K562 (cell line): ENCODE data around the gene TLE3.

Experiments
- CTCF ChIP-seq, 3 experiments: IDR thresholded peaks in 2 of 3; conservative IDR thresholded peaks in 1 of 3; 2 replicates each; pipeline ENCODE4 v1.5.1; 2011 to 2012; ENCODE audit warnings: low read length in 3 of 3, mild to moderate bottlenecking in 3 of 3, control low read depth in 2 of 3, improper control_type of control experiment in 1 of 3, inconsistent platforms in 1 of 3, low read depth in 1 of 3, mixed read lengths in 1 of 3, moderate library complexity in 1 of 3; ENCODE audit not compliant: insufficient read depth in 2 of 3
- FIP1L1 ChIP-seq: fragments of 200-400 bp; formaldehyde crosslinking; IDR thresholded peaks from 2 replicates; pipeline ENCODE4 v1.6.1; 2018; ENCODE audit warnings: mild to moderate bottlenecking, low read depth, low read length; ENCODE audit not compliant: poor library complexity, severe bottlenecking
- FOSL1 ChIP-seq: fragments of 200-800 bp; sonication (Bioruptor generic); conservative IDR thresholded peaks from 2 replicates; pipeline ENCODE4 v1.6.1; 2016; ENCODE audit warnings: missing genetic modification characterization, missing compliant biosample characterization
- HES1 ChIP-seq: fragments of 450-650 bp; IDR thresholded peaks from 2 replicates; pipeline ENCODE4 v1.6.1; 2016; ENCODE audit warnings: low read depth, mild to moderate bottlenecking, moderate library complexity
- NR0B1 ChIP-seq: fragments of 450-650 bp; IDR thresholded peaks from one replicate; pipeline ENCODE4 v1.6.1; 2018; ENCODE audit warnings: mild to moderate bottlenecking, moderate library complexity; ENCODE audit not compliant: partially characterized antibody
- TCFL5 ChIP-seq: fragments of 250-450 bp; sonication (Bioruptor Pico); conservative IDR thresholded peaks from 2 replicates; pipeline ENCODE4 v1.6.1; 2021; ENCODE audit warnings: mild to moderate bottlenecking, moderate library complexity, matching md5 sums
- ZBTB11 ChIP-seq, 3 experiments: fragments of 200-800 bp in 1 of 3; fragments of 250-450 bp in 1 of 3; fragments of 450-650 bp in 1 of 3; sonication (Bioruptor Pico) in 1 of 3; sonication (Bioruptor generic) in 1 of 3; formaldehyde crosslinking in 1 of 3; IDR thresholded peaks; 2 replicates each; pipeline versions ENCODE4 v1.6.1 to v1.8.0; 2016 to 2022; ENCODE audit warnings: mild to moderate bottlenecking in 2 of 3, missing genetic modification characterization in 2 of 3, missing compliant biosample characterization in 1 of 3, moderate library complexity in 1 of 3
- ZNF589 ChIP-seq: fragments of 200-800 bp; sonication (Bioruptor generic); IDR thresholded peaks from 2 replicates; pipeline ENCODE4 v1.6.1; 2016; ENCODE audit warnings: low read depth, missing genetic modification characterization, missing compliant biosample characterization

DNA sequence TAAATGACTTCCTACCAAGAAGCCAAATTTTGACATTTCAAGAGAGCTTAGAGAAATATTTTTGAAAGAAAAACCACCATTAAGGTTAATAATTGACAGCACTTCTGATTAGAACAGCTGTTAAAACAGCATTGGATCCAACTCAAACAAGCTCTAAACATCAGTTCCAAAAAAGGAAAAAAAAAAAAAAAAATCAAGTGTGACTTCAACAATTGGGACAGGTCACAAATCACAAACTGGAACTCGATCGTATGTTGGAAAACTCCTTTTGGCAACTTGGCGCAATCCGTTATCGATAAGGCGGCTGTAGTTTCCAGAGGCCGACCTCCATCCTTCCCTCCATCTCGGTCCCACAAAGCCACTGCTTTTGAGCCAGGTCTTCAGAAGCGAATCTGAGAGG, 17.8 kb downstream of the TLE3 start:
- TF ChIP-seq CTCF (IDR thresholded peaks at IDR 0.05 in 2 of 3, conservative IDR thresholded peaks at IDR 0.05 in 1 of 3; ENCODE audit: insufficient read depth in 2 of 3, low read depth in 1 of 3, low read length in 3 of 3) (no peak), ZNF589 (CRISPR knock-in tag) (no peak), TCFL5 (CRISPR knock-in tag) (no peak), HES1 (no peak), ZBTB11 (CRISPR knock-in tag; IDR thresholded peaks at IDR 0.05) (no peak), FOSL1 (tag) (no peak), NR0B1 (no peak), FIP1L1 (no peak)
